HL-60 (cell line): Measurements from ENCODE around the gene CHRNA9.

ENCODE experiments used
- SPI1 ChIP-seq: IDR thresholded peaks from 2 replicates; pipeline ENCODE4 v1.6.1; 2012; ENCODE audit warnings: low read depth, mild to moderate bottlenecking, borderline replicate concordance
- TF ChIP-seq, protein P1 (sequence below): IDR thresholded peaks from one replicate; pipeline ENCODE4 v1.5.1; 2011; ENCODE audit warnings: low read length, control low read depth, inconsistent platforms; ENCODE audit not compliant: insufficient read depth

DNA sequence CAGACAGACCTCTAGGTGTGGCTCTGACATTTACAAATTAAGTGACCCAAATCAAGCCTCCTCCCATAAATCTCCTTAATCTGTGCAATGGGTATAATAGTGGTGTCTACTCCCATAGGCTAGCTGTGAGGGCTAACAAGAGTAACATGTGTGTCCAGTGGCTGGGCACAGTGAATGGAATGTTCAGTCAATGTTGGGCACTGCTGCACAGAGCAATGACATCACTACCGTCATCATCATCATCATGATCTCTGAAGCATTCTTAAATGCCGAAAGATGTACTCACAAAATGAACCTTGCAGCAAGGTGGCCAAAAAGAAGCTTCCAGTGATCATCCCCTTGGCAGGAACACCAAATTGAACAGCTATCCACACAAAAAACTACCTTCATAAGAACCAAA is 43.5 kb downstream of the CHRNA9 start:
- no peak for TF ChIP-seq SPI1
- TF ChIP-seq, protein P1, sequence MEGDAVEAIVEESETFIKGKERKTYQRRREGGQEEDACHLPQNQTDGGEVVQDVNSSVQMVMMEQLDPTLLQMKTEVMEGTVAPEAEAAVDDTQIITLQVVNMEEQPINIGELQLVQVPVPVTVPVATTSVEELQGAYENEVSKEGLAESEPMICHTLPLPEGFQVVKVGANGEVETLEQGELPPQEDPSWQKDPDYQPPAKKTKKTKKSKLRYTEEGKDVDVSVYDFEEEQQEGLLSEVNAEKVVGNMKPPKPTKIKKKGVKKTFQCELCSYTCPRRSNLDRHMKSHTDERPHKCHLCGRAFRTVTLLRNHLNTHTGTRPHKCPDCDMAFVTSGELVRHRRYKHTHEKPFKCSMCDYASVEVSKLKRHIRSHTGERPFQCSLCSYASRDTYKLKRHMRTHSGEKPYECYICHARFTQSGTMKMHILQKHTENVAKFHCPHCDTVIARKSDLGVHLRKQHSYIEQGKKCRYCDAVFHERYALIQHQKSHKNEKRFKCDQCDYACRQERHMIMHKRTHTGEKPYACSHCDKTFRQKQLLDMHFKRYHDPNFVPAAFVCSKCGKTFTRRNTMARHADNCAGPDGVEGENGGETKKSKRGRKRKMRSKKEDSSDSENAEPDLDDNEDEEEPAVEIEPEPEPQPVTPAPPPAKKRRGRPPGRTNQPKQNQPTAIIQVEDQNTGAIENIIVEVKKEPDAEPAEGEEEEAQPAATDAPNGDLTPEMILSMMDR, result no peak
